K562 (cell line): Measurements from ENCODE around the gene TRIO. TPM values are rescaled to one million over a fixed set of nuclear protein-coding genes. Genes with fewer than 3 reads are reported as not detected.

Source experiments
- ATAC-seq: fragments of 200-7000 bp; cut with Tn5 transposase; 3 replicates; pipeline ENCODE4 v1.9.1; 2020; ENCODE audit warnings: moderate library complexity
- BruUV-seq: library from RNA; stranded (reverse); fragments of 400-500 nt; replicated peaks from 2 replicates; lab custom pipeline; 2021; lab: Mats Ljungman, UMichigan
- CTCF ChIA-PET: fragments of 300-600 bp; formaldehyde crosslinking; extraction: SDS; loops from one replicate; lab custom pipeline; 2021; ENCODE audit warnings: low intra/inter-chr PET ratio; lab: Yijun Ruan, JAX
- POLR2A ChIA-PET: fragments of 300-600, 350-650 bp; sonication (Branson Sonifier 250); formaldehyde crosslinking; extraction: SDS; loops from one replicate; lab custom pipeline; 2021; ENCODE audit warnings: antibody characterized with exemption, inconsistent platforms; lab: Yijun Ruan, JAX
- DNase-seq, 4 experiments: peaks; one replicate each; pipeline versions ENCODE4 v3.0.0 to v3.0.0-alpha.2; 2011 to 2018; ENCODE audit warnings: low spot score in 3 of 4, mixed read lengths in 3 of 4; ENCODE audit errors: extremely low read depth in 1 of 4
- FAIRE-seq: peaks from 2 replicates; lab custom pipeline; 2011; peaks lifted over from hg19 to GRCh38; lab: Jason Lieb, UNC
- H2AFZ ChIP-seq: 2 replicates; pipeline ENCODE4 v1.6.0; 2011; ENCODE audit warnings: low read depth, low read length, control low read depth, inconsistent platforms
- H3K27ac ChIP-seq: fragments of 200-600 bp; 3 replicates; pipeline ENCODE4 v1.8.0; 2011; ENCODE audit warnings: low read depth, mild to moderate bottlenecking, control low read depth, inconsistent platforms, low read length, moderate library complexity, mixed read lengths; ENCODE audit errors: extremely low read depth
- H3K27me3 ChIP-seq, 2 experiments: fragments of 300-600 bp in 1 of 2; 2 replicates in 1 of 2; 3 replicates in 1 of 2; pipeline versions ENCODE4 v1.6.0 to v1.8.0; 2011; ENCODE audit warnings: inconsistent platforms in 2 of 2, low read length in 2 of 2, mild to moderate bottlenecking in 1 of 2, mixed read lengths in 1 of 2, moderate library complexity in 1 of 2; ENCODE audit not compliant: control insufficient read depth in 2 of 2, insufficient read depth in 2 of 2
- H3K36me3 ChIP-seq: fragments of 300-600 bp; 3 replicates; pipeline ENCODE4 v1.8.0; 2011; ENCODE audit warnings: mild to moderate bottlenecking, low read length, inconsistent platforms; ENCODE audit not compliant: control insufficient read depth, insufficient read depth
- H3K4me1 ChIP-seq, 2 experiments: fragments of 200-600 bp in 1 of 2; replicated peaks in 1 of 2; 2 replicates in 1 of 2; 3 replicates in 1 of 2; pipeline versions ENCODE4 v1.5.1 to v1.8.0; 2011; ENCODE audit warnings: inconsistent platforms in 2 of 2, low read length in 2 of 2, mild to moderate bottlenecking in 1 of 2, mixed read lengths in 1 of 2, moderate library complexity in 1 of 2; ENCODE audit not compliant: control insufficient read depth in 2 of 2, insufficient read depth in 2 of 2
- H3K4me2 ChIP-seq: 2 replicates; pipeline ENCODE4 v1.6.1; 2011; ENCODE audit warnings: low read length, control low read depth, inconsistent platforms, mixed read lengths; ENCODE audit not compliant: insufficient read depth
- H3K4me3 ChIP-seq: fragments of 200-600 bp; sonication (generic), shearing (Covaris generic); 2 replicates; pipeline ENCODE4 v1.5.1; 2016; ENCODE audit warnings: control low read depth, inconsistent platforms
- H3K79me2 ChIP-seq: fragments of 200-600 bp; 3 replicates; pipeline ENCODE4 v1.8.0; 2011; ENCODE audit warnings: low read length, inconsistent platforms; ENCODE audit not compliant: control insufficient read depth, insufficient read depth
- H3K9ac ChIP-seq, 2 experiments: 2 replicates each; pipeline versions ENCODE4 v1.6.0 to v1.6.1; 2011; ENCODE audit warnings: low read depth in 2 of 2, low read length in 2 of 2, control low read depth in 1 of 2, inconsistent platforms in 1 of 2, mild to moderate bottlenecking in 1 of 2, mixed read lengths in 1 of 2; ENCODE audit not compliant: insufficient read depth in 1 of 2
- H3K9me1 ChIP-seq: one replicate; pipeline ENCODE4 v1.6.0; 2011; ENCODE audit warnings: inconsistent platforms, mild to moderate bottlenecking, low read length, moderate library complexity; ENCODE audit not compliant: control insufficient read depth, insufficient read depth
- H3K9me3 ChIP-seq: replicated peaks from 2 replicates; pipeline ENCODE4 v1.5.1; 2011; ENCODE audit warnings: low read depth, low read length, inconsistent platforms; ENCODE audit not compliant: control insufficient read depth, insufficient read depth
- H4K20me1 ChIP-seq: replicated peaks from 2 replicates; pipeline ENCODE4 v1.6.1; 2011; ENCODE audit warnings: low read length, inconsistent platforms, mixed read lengths; ENCODE audit not compliant: control insufficient read depth, insufficient read depth
- CBX3 ChIP-seq, 2 experiments: IDR thresholded peaks; 1 replicate in 1 of 2; 2 replicates in 1 of 2; pipeline ENCODE4 v1.6.1; 2012; ENCODE audit warnings: inconsistent platforms in 2 of 2, low read length in 2 of 2, borderline replicate concordance in 1 of 2, control low read depth in 1 of 2
- DEAF1 ChIP-seq: fragments of 450-650 bp; formaldehyde crosslinking; IDR thresholded peaks from 2 replicates; pipeline ENCODE4 v1.4.0; 2020; ENCODE audit warnings: mild to moderate bottlenecking, moderate library complexity
- ESRRA ChIP-seq: fragments of 450-650 bp; IDR thresholded peaks from 2 replicates; pipeline ENCODE4 v1.6.1; 2014; ENCODE audit warnings: low read depth, mild to moderate bottlenecking, moderate library complexity, borderline replicate concordance
- FOSL1 ChIP-seq: fragments of 200-800 bp; sonication (Bioruptor generic); conservative IDR thresholded peaks from 2 replicates; pipeline ENCODE4 v1.6.1; 2016; ENCODE audit warnings: missing genetic modification characterization, missing compliant biosample characterization
- HBP1 ChIP-seq: fragments of 450-650 bp; formaldehyde crosslinking; IDR thresholded peaks from 2 replicates; pipeline ENCODE4 v1.4.0; 2022; ENCODE audit warnings: missing genetic modification characterization
- HNRNPK ChIP-seq: fragments of 200-400 bp; formaldehyde crosslinking; IDR thresholded peaks from one replicate; pipeline ENCODE4 v1.6.1; 2018; ENCODE audit warnings: mild to moderate bottlenecking, low read depth, low read length; ENCODE audit not compliant: poor library complexity, severe bottlenecking
- KAT7 ChIP-seq: sonication (generic); formaldehyde crosslinking; IDR thresholded peaks from 2 replicates; pipeline ENCODE4 v1.8.0; 2022; ENCODE audit warnings: missing genetic modification reagents, mild to moderate bottlenecking, borderline replicate concordance
- MTA3 ChIP-seq: fragments of 450-650 bp; formaldehyde crosslinking; IDR thresholded peaks from 2 replicates; pipeline ENCODE4 v1.6.1; 2017; ENCODE audit warnings: mild to moderate bottlenecking, borderline replicate concordance
- NCOA4 ChIP-seq: fragments of 450-650 bp; IDR thresholded peaks from 2 replicates; pipeline ENCODE4 v1.6.1; 2018; ENCODE audit warnings: mild to moderate bottlenecking; ENCODE audit not compliant: partially characterized antibody
- PHF20 ChIP-seq: fragments of 450-650 bp; IDR thresholded peaks from 2 replicates; pipeline ENCODE4 v1.6.1; 2018; ENCODE audit not compliant: partially characterized antibody
- PPARD ChIP-seq: fragments of 250-450 bp; sonication (Bioruptor Pico); IDR thresholded peaks from 2 replicates; pipeline ENCODE4 v1.8.0; 2022; ENCODE audit warnings: inconsistent platforms, mild to moderate bottlenecking, moderate library complexity
- SMARCC2 ChIP-seq: fragments of 450-650 bp; IDR thresholded peaks from 2 replicates; pipeline ENCODE4 v1.6.1; 2017; ENCODE audit warnings: antibody characterized with exemption, moderate library complexity, mild to moderate bottlenecking, low read depth
- STAT5B ChIP-seq: fragments of 250-450 bp; sonication (Bioruptor Pico); IDR thresholded peaks from 2 replicates; pipeline ENCODE4 v1.8.0; 2021; ENCODE audit warnings: mild to moderate bottlenecking, inconsistent platforms
- ZFX ChIP-seq: sonication (generic); formaldehyde crosslinking; IDR thresholded peaks from 2 replicates; pipeline ENCODE4 v1.8.0; 2022; ENCODE audit warnings: mild to moderate bottlenecking, missing genetic modification reagents, moderate library complexity
- ZNF431 ChIP-seq: sonication (generic); formaldehyde crosslinking; IDR thresholded peaks from 2 replicates; pipeline ENCODE4 v1.8.0; 2022; ENCODE audit warnings: mild to moderate bottlenecking, missing genetic modification reagents
- ZNF740 ChIP-seq, 3 experiments: fragments of 200-800 bp in 1 of 3; sonication (Bioruptor generic) in 1 of 3; sonication (generic) in 1 of 3; formaldehyde crosslinking in 1 of 3; IDR thresholded peaks; 2 replicates each; pipeline versions ENCODE4 v1.6.1 to v1.8.0; 2016 to 2022; ENCODE audit warnings: mild to moderate bottlenecking in 2 of 3, missing compliant biosample characterization in 2 of 3, missing genetic modification characterization in 2 of 3, missing genetic modification reagents in 1 of 3
- ZNF830 ChIP-seq: fragments of 250-450 bp; sonication (Bioruptor Pico); IDR thresholded peaks from 2 replicates; pipeline ENCODE4 v1.5.0; 2021; ENCODE audit warnings: mild to moderate bottlenecking
- WGBS: fragments of 100-300 bp; shearing (Covaris generic); methylation state at CpG from one replicate; pipeline ENCODE4 v1.1.6; 2016; ENCODE audit warnings: low coverage, mixed read lengths; ENCODE audit not compliant: insufficient coverage; ENCODE audit errors: missing lambda C conversion rate; 5-methylcytosine and 5-hydroxymethylcytosine counted together
- in situ Hi-C: fragments of 300-500 bp; cut with MboI; formaldehyde crosslinking; loops from 4 replicates; pipeline ENCODE4 v1.15.0; 2018; ENCODE audit warnings: inconsistent platforms, mixed read lengths
- intact Hi-C: fragments of 100-400 bp; cut with micrococcal nuclease; formaldehyde crosslinking; loops from 2 replicates; pipeline ENCODE4 v1.14.2; 2022
- polyA plus RNA-seq, 8 experiments: library from polyadenylated mRNA; depleted of rRNA in 4 of 8; stranded (reverse) in 5 of 8; unstranded in 3 of 8; fragments of >200 nt; fragmentation: Nextera tagmentation in 2 of 8; fragmentation: Illumina TruSeq in 1 of 8; extraction: Ambion mirVana in 2 of 8; extraction: Trizol in 1 of 8; gene quantifications; 2 replicates each; pipeline versions ENCODE4 v1.2.1 to v1.2.3, GENCODE V29; 2011 to 2014; ENCODE audit warnings: inconsistent platforms in 1 of 8, missing spikeins in 1 of 8
- total RNA-seq, 7 experiments: library from RNA; depleted of rRNA in 6 of 7; stranded (reverse); fragments of >200 nt in 6 of 7; fragmentation: Illumina TruSeq in 2 of 7; extraction: Trizol in 2 of 7; gene quantifications; 2 replicates each; pipeline versions ENCODE4 v1.2.1 to v1.2.3, GENCODE V29; 2011 to 2021; ENCODE audit warnings: low replicate concordance in 1 of 7

Gene TRIO
- total and polyA plus RNA-seq, 9 of the 15 experiments (the other 6 are each of a cell fraction or from before 2014, with no cell fraction given) = 0.24 to 5.0 (median 1.1) TPM

GRCh38 chr5:14185326-14186058 lies 42.4 kb downstream of the TRIO start:
- 0% methylated on average over 7 of the region's 7 CpGs for WGBS
- 0 out of 2 replicates have a peak, but pooled peaks cover 3% of the 10 kb centered on the region for H4K20me1 ChIP-seq
- no peaks in the 10 kb centered on the region for H3K36me3 ChIP-seq
- H2AFZ ChIP-seq = no peak overlapping the region
- intact Hi-C loops = no loop called here
- CTCF ChIA-PET = no interaction called here
- POLR2A ChIA-PET = no interaction called here
- no TSS peak for BruUV-seq
- H3K9ac ChIP-seq = no peak overlapping the region
- in situ Hi-C loops = no loop called here
- no peaks in the 10 kb centered on the region for H3K79me2 ChIP-seq
- H3K27ac ChIP-seq = no peak overlapping the region
- no peak overlapping the region for H3K4me3 ChIP-seq
- DNase-seq (no peak), FAIRE-seq (no peak), ATAC-seq (no peak)
- H3K27me3 ChIP-seq = peaks cover 9 to 27% of the 10 kb centered on the region in 2 experiments; a peak in 3 of 5 replicates
- H3K9me3 ChIP-seq = no peaks in the 10 kb centered on the region
- TF ChIP-seq ZNF740 (CRISPR knock-in tag; IDR thresholded peaks at IDR 0.05) = no peak
- TF ChIP-seq ZNF740 (tag; IDR thresholded peaks at IDR 0.05) = no peak
- TF ChIP-seq FOSL1 = no peak
- TF ChIP-seq HBP1 (CRISPR knock-in tag) = no peak
- no peak for TF ChIP-seq ZNF830 (CRISPR knock-in tag)
- TF ChIP-seq STAT5B (CRISPR knock-in tag) = no peak
- no peak for TF ChIP-seq MTA3
- TF ChIP-seq KAT7 (CRISPR knock-in tag) = no peak
- no peak for TF ChIP-seq ZFX
- no peak for TF ChIP-seq SMARCC2
- TF ChIP-seq DEAF1 (CRISPR knock-in tag) = no peak
- TF ChIP-seq CBX3 (IDR thresholded peaks at IDR 0.05; ENCODE audit: borderline replicate concordance in 1 of 2, low read length in 2 of 2) = no peak
- TF ChIP-seq PHF20 = no peak
- no peak for TF ChIP-seq PPARD (CRISPR knock-in tag)
- TF ChIP-seq NCOA4 = no peak
- no peak for TF ChIP-seq HNRNPK
- no peak for TF ChIP-seq ESRRA
- no peak for TF ChIP-seq ZNF431 (CRISPR knock-in tag)
- no peaks in the 10 kb centered on the region for H3K4me1 ChIP-seq
- no peaks in the 10 kb centered on the region for H3K9me1 ChIP-seq
- no peak overlapping the region for H3K4me2 ChIP-seq
